HepG2 (cell line): Measurements from ENCODE around the gene DEFB124. TPM values are rescaled to one million over a fixed set of nuclear protein-coding genes. Genes with fewer than 3 reads are reported as not detected.

ENCODE experiments used
- ATAC-seq: fragments of 200-7000 bp; cut with Tn5 transposase; 3 replicates; pipeline ENCODE4 v1.9.1; 2020; ENCODE audit warnings: mild to moderate bottlenecking, moderate library complexity
- BruUV-seq: library from RNA; stranded (reverse); fragments of 400-500 nt; replicated peaks from 2 replicates; lab custom pipeline; 2021; lab: Mats Ljungman, UMichigan
- CTCF ChIA-PET: fragments of 300-600 bp; formaldehyde crosslinking; extraction: SDS; loops from one replicate; lab custom pipeline; 2021; ENCODE audit warnings: low total read pairs, inconsistent platforms, low intra/inter-chr PET ratio; lab: Yijun Ruan, JAX
- POLR2A ChIA-PET: fragments of 350-600 bp; sonication (Branson Sonifier 250); formaldehyde crosslinking; loops from one replicate; lab custom pipeline; 2020; ENCODE audit warnings: antibody characterized with exemption, inconsistent platforms; lab: Yijun Ruan, JAX
- DNase-seq: peaks from one replicate; pipeline ENCODE4 v3.0.0-alpha.2; 2015; ENCODE audit warnings: low spot score
- FAIRE-seq: peaks from 3 replicates; lab custom pipeline; 2011; peaks lifted over from hg19 to GRCh38; lab: Jason Lieb, UNC
- H2AFZ ChIP-seq: one replicate; pipeline ENCODE4 v1.6.1; 2011; ENCODE audit warnings: low read length, inconsistent platforms
- H3K27ac ChIP-seq: fragments of 300-600 bp; 3 replicates; pipeline ENCODE4 v1.8.0; 2011; ENCODE audit warnings: mixed run types, mild to moderate bottlenecking, mixed read lengths, low read length, inconsistent platforms; ENCODE audit not compliant: insufficient read depth; ENCODE audit errors: extremely low read length
- H3K27me3 ChIP-seq, 2 experiments: fragments of 200-600 bp in 1 of 2; 2 replicates in 1 of 2; 3 replicates in 1 of 2; pipeline versions ENCODE4 v1.6.0 to v1.8.0; 2011; ENCODE audit warnings: low read length in 2 of 2, mild to moderate bottlenecking in 2 of 2, moderate library complexity in 2 of 2, inconsistent platforms in 1 of 2; ENCODE audit not compliant: insufficient read depth in 2 of 2, control insufficient read depth in 1 of 2
- H3K36me3 ChIP-seq, 2 experiments: fragments of 200-600 bp in 1 of 2; replicated peaks in 1 of 2; 2 replicates in 1 of 2; 3 replicates in 1 of 2; pipeline versions ENCODE4 v1.5.1 to v1.8.0; 2011; ENCODE audit warnings: low read length in 2 of 2, inconsistent platforms in 1 of 2; ENCODE audit not compliant: insufficient read depth in 2 of 2, control insufficient read depth in 1 of 2
- H3K4me1 ChIP-seq: 2 replicates; pipeline ENCODE4 v1.5.1; 2012; ENCODE audit warnings: low read length, inconsistent platforms; ENCODE audit not compliant: insufficient read depth
- H3K4me2 ChIP-seq: 2 replicates; pipeline ENCODE4 v1.6.0; 2011; ENCODE audit warnings: low read depth, low read length, inconsistent platforms
- H3K4me3 ChIP-seq, 3 experiments: fragments of 200-600 bp in 1 of 3; sonication (generic), shearing (Covaris generic) in 1 of 3; replicated peaks in 1 of 3; 2 replicates each; pipeline ENCODE4 v1.5.1; 2011 to 2016; ENCODE audit warnings: low read length in 3 of 3, inconsistent platforms in 2 of 3, low read depth in 2 of 3, mild to moderate bottlenecking in 2 of 3, control low read depth in 1 of 3, mixed read lengths in 1 of 3; ENCODE audit not compliant: insufficient read depth in 1 of 3
- H3K79me2 ChIP-seq: one replicate; pipeline ENCODE4 v1.6.1; 2011; ENCODE audit warnings: low read length, inconsistent platforms; ENCODE audit not compliant: insufficient read depth
- H3K9ac ChIP-seq: 2 replicates; pipeline ENCODE4 v1.6.0; 2011; ENCODE audit warnings: mild to moderate bottlenecking, low read depth, low read length, inconsistent platforms; ENCODE audit not compliant: insufficient read depth
- H3K9me3 ChIP-seq: 2 replicates; pipeline ENCODE4 v1.5.1; 2012; ENCODE audit warnings: mild to moderate bottlenecking, low read length
- H4K20me1 ChIP-seq: 2 replicates; pipeline ENCODE4 v1.6.0; 2011; ENCODE audit warnings: inconsistent platforms, mild to moderate bottlenecking, low read length, moderate library complexity; ENCODE audit not compliant: insufficient read depth
- ATF4 ChIP-seq, 2 experiments: fragments of 450-650 bp in 1 of 2; sonication (generic) in 1 of 2; formaldehyde crosslinking; IDR thresholded peaks; 2 replicates each; pipeline versions ENCODE4 v1.5.0 to v1.8.0; 2020 to 2022; ENCODE audit warnings: mild to moderate bottlenecking in 1 of 2, missing genetic modification reagents in 1 of 2
- ELF3 ChIP-seq: IDR thresholded peaks from 2 replicates; pipeline ENCODE4 v1.6.1; 2016; ENCODE audit warnings: missing genetic modification reagents, missing compliant biosample characterization
- EP300 ChIP-seq, 3 experiments: sonication (generic) in 1 of 3; formaldehyde crosslinking in 1 of 3; IDR thresholded peaks; 2 replicates each; pipeline versions ENCODE4 v1.5.1 to v1.6.1; 2011 to 2020; ENCODE audit warnings: low read depth in 2 of 3, low read length in 2 of 3, borderline replicate concordance in 1 of 3, improper control_type of control experiment in 1 of 3, mild to moderate bottlenecking in 1 of 3, missing genetic modification reagents in 1 of 3, moderate library complexity in 1 of 3
- FOXA1 ChIP-seq, 2 experiments: fragments of 450-650 bp in 1 of 2; sonication (generic) in 1 of 2; formaldehyde crosslinking in 1 of 2; IDR thresholded peaks; 2 replicates each; pipeline versions ENCODE4 v1.4.0 to v1.6.1; 2016 to 2020; ENCODE audit warnings: missing genetic modification reagents in 1 of 2
- GTF2F1 ChIP-seq: fragments of 150-350 bp; IDR thresholded peaks from 2 replicates; pipeline ENCODE4 v1.6.1; 2014; ENCODE audit warnings: low read length
- ISL2 ChIP-seq: sonication (generic); formaldehyde crosslinking; IDR thresholded peaks from 2 replicates; pipeline ENCODE4 v1.5.0; 2020; ENCODE audit warnings: missing genetic modification reagents
- MYPOP ChIP-seq: sonication (generic); formaldehyde crosslinking; IDR thresholded peaks from 2 replicates; pipeline ENCODE4 v1.8.1; 2023; ENCODE audit warnings: mild to moderate bottlenecking, moderate library complexity, missing genetic modification reagents
- RBM22 ChIP-seq: fragments of 200-400 bp; formaldehyde crosslinking; optimal IDR thresholded peaks from 2 replicates; pipeline ENCODE3; 2017; ENCODE audit warnings: mild to moderate bottlenecking, low read length, moderate library complexity
- ZFP36L1 ChIP-seq: sonication (generic); formaldehyde crosslinking; IDR thresholded peaks from 2 replicates; pipeline ENCODE4 v1.8.0; 2022; ENCODE audit warnings: mild to moderate bottlenecking, missing genetic modification reagents, moderate library complexity
- ZNF251 ChIP-seq: sonication (generic); formaldehyde crosslinking; IDR thresholded peaks from 2 replicates; pipeline ENCODE4 v1.9.0; 2021; ENCODE audit warnings: mild to moderate bottlenecking, missing genetic modification reagents
- ZNF562 ChIP-seq: sonication (generic); formaldehyde crosslinking; IDR thresholded peaks from 2 replicates; pipeline ENCODE4 v1.8.0; 2022; ENCODE audit warnings: missing genetic modification reagents, borderline replicate concordance
- ZNF563 ChIP-seq: sonication (generic); formaldehyde crosslinking; IDR thresholded peaks from 2 replicates; pipeline ENCODE4 v1.8.0; 2022; ENCODE audit warnings: mild to moderate bottlenecking, moderate library complexity, missing genetic modification reagents
- ZNF567 ChIP-seq: sonication (generic); formaldehyde crosslinking; IDR thresholded peaks from 2 replicates; pipeline ENCODE4 v1.8.1; 2023; ENCODE audit warnings: mild to moderate bottlenecking, missing genetic modification reagents, borderline replicate concordance
- ZNF598 ChIP-seq: sonication (generic); formaldehyde crosslinking; IDR thresholded peaks from 2 replicates; pipeline ENCODE4 v1.5.1; 2020; ENCODE audit warnings: mild to moderate bottlenecking, missing genetic modification reagents, borderline replicate concordance
- WGBS: methylation state at CpG from one replicate; pipeline ENCODE4 v1.1.6; 2017; ENCODE audit warnings: low lambda C conversion rate; 5-methylcytosine and 5-hydroxymethylcytosine counted together
- in situ Hi-C: cut with HindIII; loops from 2 replicates; pipeline ENCODE4 v1.10.0; 2017; ENCODE audit warnings: low pct_unique_long_range_greater_than_20kb; ENCODE audit not compliant: extremely low pct_ligation_motif_present
- intact Hi-C: fragments of 100-400 bp; cut with micrococcal nuclease; formaldehyde crosslinking; loops from one replicate; pipeline ENCODE4 v1.10.0; 2022; ENCODE audit not compliant: unreplicated experiment
- polyA plus RNA-seq, 8 experiments: library from polyadenylated mRNA; depleted of rRNA in 3 of 8; stranded (reverse) in 7 of 8; unstranded in 1 of 8; fragments of >200 nt; fragmentation: Illumina TruSeq in 4 of 8; extraction: Trizol in 4 of 8; gene quantifications; 2 replicates each; pipeline versions ENCODE4 v1.2.1 to v1.2.3, GENCODE V29; 2011 to 2016; ENCODE audit warnings: low read depth in 4 of 8, missing spikeins in 1 of 8, mixed read lengths in 1 of 8; ENCODE audit not compliant: insufficient read depth in 1 of 8
- total RNA-seq, 5 experiments: library from RNA; depleted of rRNA; stranded (reverse); fragments of >200 nt; fragmentation: Illumina TruSeq; extraction: Trizol; gene quantifications; 2 replicates each; pipeline ENCODE4 v1.2.3, GENCODE V29; 2016; ENCODE audit warnings: low read depth in 1 of 5
- TF ChIP-seq, protein P1 (sequence below): sonication (generic); formaldehyde crosslinking; IDR thresholded peaks from 2 replicates; pipeline ENCODE4 v1.8.0; 2022; ENCODE audit warnings: missing genetic modification reagents, mild to moderate bottlenecking, moderate library complexity, borderline replicate concordance
- TF ChIP-seq, protein P2 (sequence below): sonication (generic); formaldehyde crosslinking; IDR thresholded peaks from 2 replicates; pipeline ENCODE4 v1.4.0; 2020; ENCODE audit warnings: missing genetic modification reagents
- TF ChIP-seq, protein P3 (sequence below): IDR thresholded peaks from 2 replicates; pipeline ENCODE4 v1.6.1; 2018; ENCODE audit warnings: missing genetic modification reagents, mild to moderate bottlenecking, missing compliant biosample characterization

Gene DEFB124
- total and polyA plus RNA-seq, 2 of the 13 experiments (the other 11 are each of a cell fraction or from before 2014, with no cell fraction given), result not detected

GRCh38 chr20:31517373-31517772 is 42.4 kb upstream of the DEFB124 start:
- peak; percentile 92 for FAIRE-seq
- Histone ChIP-seq H3K4me2 (peak overlapping the region; percentile 95), H3K4me3 (0 out of 6 replicates have a peak overlapping the region, but pooled peaks of 1 of the 3 experiments have one; percentile 2)
- TF ChIP-seq ELF3, result peak; percentile 11; the same call in 1 of the 2 replicates
- TF ChIP-seq ISL2 (CRISPR knock-in tag), result no peak
- TF ChIP-seq FOXA1 (IDR thresholded peaks at IDR 0.05), result no peak
- TF ChIP-seq FOXA1 (CRISPR knock-in tag; IDR thresholded peaks at IDR 0.05), result peak; percentile 95
- TF ChIP-seq ZFP36L1 (CRISPR knock-in tag), result peak; percentile 71; the same call in 1 of the 2 replicates
- TF ChIP-seq GTF2F1, result no peak
- TF ChIP-seq, protein P1, sequence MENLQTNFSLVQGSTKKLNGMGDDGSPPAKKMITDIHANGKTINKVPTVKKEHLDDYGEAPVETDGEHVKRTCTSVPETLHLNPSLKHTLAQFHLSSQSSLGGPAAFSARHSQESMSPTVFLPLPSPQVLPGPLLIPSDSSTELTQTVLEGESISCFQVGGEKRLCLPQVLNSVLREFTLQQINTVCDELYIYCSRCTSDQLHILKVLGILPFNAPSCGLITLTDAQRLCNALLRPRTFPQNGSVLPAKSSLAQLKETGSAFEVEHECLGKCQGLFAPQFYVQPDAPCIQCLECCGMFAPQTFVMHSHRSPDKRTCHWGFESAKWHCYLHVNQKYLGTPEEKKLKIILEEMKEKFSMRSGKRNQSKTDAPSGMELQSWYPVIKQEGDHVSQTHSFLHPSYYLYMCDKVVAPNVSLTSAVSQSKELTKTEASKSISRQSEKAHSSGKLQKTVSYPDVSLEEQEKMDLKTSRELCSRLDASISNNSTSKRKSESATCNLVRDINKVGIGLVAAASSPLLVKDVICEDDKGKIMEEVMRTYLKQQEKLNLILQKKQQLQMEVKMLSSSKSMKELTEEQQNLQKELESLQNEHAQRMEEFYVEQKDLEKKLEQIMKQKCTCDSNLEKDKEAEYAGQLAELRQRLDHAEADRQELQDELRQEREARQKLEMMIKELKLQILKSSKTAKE, result no peak
- no peak for TF ChIP-seq ZNF562
- TF ChIP-seq MYPOP (CRISPR knock-in tag), result no peak
- no peak for TF ChIP-seq ZNF251
- no peak for TF ChIP-seq ZNF563 (CRISPR knock-in tag)
- no peak for TF ChIP-seq ZNF567 (CRISPR knock-in tag)
- no peak; a peak in 1 of 4 replicates for TF ChIP-seq EP300 (IDR thresholded peaks at IDR 0.05; ENCODE audit: low read depth in 2 of 2, low read length in 2 of 2)
- no peak for TF ChIP-seq EP300 (CRISPR knock-in tag; IDR thresholded peaks at IDR 0.05; ENCODE audit: borderline replicate concordance)
- peak; percentile 68 for TF ChIP-seq RBM22
- TF ChIP-seq, protein P2, sequence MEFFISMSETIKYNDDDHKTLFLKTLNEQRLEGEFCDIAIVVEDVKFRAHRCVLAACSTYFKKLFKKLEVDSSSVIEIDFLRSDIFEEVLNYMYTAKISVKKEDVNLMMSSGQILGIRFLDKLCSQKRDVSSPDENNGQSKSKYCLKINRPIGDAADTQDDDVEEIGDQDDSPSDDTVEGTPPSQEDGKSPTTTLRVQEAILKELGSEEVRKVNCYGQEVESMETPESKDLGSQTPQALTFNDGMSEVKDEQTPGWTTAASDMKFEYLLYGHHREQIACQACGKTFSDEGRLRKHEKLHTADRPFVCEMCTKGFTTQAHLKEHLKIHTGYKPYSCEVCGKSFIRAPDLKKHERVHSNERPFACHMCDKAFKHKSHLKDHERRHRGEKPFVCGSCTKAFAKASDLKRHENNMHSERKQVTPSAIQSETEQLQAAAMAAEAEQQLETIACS (CRISPR knock-in tag), result 0 out of 2 replicates have a peak, but pooled peaks have one; percentile 13
- TF ChIP-seq ZNF598 (CRISPR knock-in tag), result no peak
- 0 out of 4 replicates have a peak, but pooled peaks of 1 of the 2 experiments have one; percentile 11 for TF ChIP-seq ATF4 (CRISPR knock-in tag; IDR thresholded peaks at IDR 0.05)
- TF ChIP-seq, protein P3, sequence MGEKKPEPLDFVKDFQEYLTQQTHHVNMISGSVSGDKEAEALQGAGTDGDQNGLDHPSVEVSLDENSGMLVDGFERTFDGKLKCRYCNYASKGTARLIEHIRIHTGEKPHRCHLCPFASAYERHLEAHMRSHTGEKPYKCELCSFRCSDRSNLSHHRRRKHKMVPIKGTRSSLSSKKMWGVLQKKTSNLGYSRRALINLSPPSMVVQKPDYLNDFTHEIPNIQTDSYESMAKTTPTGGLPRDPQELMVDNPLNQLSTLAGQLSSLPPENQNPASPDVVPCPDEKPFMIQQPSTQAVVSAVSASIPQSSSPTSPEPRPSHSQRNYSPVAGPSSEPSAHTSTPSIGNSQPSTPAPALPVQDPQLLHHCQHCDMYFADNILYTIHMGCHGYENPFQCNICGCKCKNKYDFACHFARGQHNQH, result 0 out of 2 replicates have a peak, but pooled peaks have one; percentile 38

More at GRCh38 chr20:31517373-31517772, 42.4 kb upstream of the DEFB124 start:
- no TSS peak for BruUV-seq
- DNase-seq (peak; percentile 91), ATAC-seq (peak; percentile 78)
- peaks cover 39% of the 10 kb centered on the region for H4K20me1 ChIP-seq
- no peak overlapping the region for H2AFZ ChIP-seq
- H3K36me3 ChIP-seq, result peaks cover 13 to 41% of the 10 kb centered on the region in 2 experiments
- no peaks in the 10 kb centered on the region for H3K9me3 ChIP-seq
- WGBS, result 53% methylated on average over 4 of the region's 4 CpGs
- H3K9ac ChIP-seq, result 0 out of 2 replicates have a peak overlapping the region, but pooled peaks have one; percentile 97
- peaks cover 52% of the 10 kb centered on the region for H3K4me1 ChIP-seq
- ChIA-PET CTCF (no interaction called here), POLR2A (interaction anchor here (0.7 to 1.6 kb wide), 5 partner anchors 11 to 34 kb away, joined by 3 to 11 read pairs (median 4); a partner anchor contains a TSS)
- H3K27ac ChIP-seq, result peak overlapping the region; percentile 2
- H3K27me3 ChIP-seq, result no peaks in the 10 kb centered on the region; a peak in 1 of 5 replicates
- H3K79me2 ChIP-seq, result peaks cover 68% of the 10 kb centered on the region
- in situ Hi-C loops, result no loop called here
- intact Hi-C loops, result loop anchor here (1.0 to 10.0 kb wide), 2 partner anchors 30 to 97 kb away; a partner anchor contains a TSS
